GM15510 (cell line): Measurements from ENCODE around the gene IQGAP2.

Experiments used
- POLR2A ChIP-seq: IDR thresholded peaks from 3 replicates; pipeline ENCODE4 v1.6.1; 2011; ENCODE audit warnings: borderline replicate concordance; ENCODE audit not compliant: insufficient read length; ENCODE audit errors: extremely low read depth

The IQGAP2 gene

DNA sequence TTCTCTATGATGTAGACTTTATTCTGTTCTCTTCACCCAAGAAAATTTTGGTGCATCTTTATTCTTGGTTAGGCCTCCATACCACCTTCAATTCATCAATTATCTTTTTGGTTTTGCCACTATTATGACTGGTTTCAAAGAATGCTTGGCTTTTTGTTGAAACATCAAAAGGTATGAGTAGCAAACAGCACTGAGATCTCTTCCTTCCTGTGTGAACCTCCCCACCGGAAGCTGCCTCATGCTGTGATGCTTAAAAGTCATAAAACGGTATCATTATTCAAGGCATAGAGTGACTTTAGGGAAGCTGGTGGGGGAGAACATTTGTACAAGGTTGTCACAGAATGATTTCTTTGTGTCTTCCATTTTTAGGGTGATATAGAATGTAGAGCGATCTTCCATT lies 70.6 kb downstream of the IQGAP2 start:
- TF ChIP-seq POLR2A: no peak

DNA sequence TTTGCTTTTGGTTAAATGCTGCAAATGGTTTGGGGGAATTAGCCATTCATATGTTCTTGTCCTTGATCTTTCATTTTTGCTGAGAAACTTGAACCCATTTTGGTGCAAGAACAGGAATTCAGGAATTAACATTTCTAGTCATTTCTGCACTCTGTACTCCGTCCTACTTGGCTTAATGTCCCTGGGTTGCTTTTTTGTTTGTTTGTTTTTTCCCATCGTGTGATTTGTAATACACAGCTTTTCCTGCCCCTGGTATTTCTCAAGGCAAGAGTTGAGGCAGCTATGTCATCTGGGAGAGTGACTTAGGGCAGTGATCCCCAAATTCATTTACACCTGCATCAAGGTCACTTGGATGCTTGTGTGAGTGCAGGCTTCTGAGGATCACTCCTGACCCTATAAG lies 71.3 kb downstream of the IQGAP2 start:
- TF ChIP-seq POLR2A: no peak

DNA sequence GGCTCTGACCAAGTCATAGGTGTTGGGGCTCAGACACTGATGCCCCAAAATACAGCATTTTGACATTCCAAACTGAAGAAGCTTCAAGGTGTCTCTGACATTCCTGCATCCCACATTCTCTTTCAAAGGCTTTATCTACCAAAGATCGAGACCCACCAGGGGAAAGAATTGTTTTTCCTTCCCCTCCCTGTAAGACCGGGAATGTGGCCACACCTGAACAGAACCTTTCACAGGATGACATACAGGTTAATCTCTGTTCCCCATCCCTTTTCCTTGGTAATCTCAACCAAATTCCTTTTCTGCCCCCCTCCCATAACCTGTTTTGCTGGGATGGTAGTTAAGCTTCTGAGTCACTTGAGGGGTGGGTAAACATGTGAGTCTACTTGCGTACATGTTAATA lies 72.3 kb downstream of the IQGAP2 start:
- TF ChIP-seq POLR2A: no peak

DNA sequence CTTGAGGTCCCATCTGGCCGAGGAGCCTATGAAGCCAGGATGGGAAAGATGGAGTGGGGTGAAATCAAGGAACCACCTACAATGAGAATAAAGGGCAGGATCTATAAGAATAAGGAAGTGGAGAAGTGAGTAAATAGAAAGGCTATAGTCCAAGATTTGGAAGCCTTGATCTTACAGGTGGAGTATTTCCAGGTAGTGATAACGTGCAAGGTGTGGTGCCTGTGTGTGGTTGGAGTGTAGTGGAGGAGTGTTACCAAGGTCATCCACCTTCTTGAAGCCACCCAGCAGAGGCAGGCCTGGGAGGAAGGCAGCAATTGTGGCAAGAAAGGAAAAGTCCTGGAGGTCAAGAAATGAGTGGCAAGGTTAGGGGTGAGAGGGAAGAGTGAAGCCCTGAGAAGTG lies 72.9 kb downstream of the IQGAP2 start:
- no peak for TF ChIP-seq POLR2A

DNA sequence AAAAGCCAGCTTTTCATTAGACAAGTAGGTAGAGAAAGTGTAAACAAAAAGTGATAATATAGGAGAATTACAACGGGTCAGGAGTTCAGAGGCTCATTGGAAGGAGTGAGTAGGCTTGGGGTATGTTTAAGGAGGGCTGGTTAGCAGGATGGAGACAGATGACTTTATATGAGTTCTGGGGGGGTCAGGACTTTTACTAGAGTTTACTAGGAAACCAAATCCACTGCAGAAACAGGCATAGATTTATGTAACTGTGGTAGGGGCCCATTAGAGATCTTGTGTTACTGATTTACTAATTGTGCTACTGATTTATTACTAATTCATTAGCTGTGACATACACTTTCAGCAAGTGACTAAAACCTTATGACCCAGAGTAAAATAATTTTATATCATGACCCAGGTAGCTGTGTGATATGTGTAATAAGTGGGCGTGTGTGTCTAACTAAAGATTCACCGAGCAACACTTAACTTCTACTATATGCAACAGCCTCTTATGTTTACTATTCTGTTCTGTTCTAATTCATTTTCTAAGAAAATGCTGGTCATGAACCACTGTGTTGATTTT lies 73.5 kb downstream of the IQGAP2 start:
- no peak for TF ChIP-seq POLR2A

DNA sequence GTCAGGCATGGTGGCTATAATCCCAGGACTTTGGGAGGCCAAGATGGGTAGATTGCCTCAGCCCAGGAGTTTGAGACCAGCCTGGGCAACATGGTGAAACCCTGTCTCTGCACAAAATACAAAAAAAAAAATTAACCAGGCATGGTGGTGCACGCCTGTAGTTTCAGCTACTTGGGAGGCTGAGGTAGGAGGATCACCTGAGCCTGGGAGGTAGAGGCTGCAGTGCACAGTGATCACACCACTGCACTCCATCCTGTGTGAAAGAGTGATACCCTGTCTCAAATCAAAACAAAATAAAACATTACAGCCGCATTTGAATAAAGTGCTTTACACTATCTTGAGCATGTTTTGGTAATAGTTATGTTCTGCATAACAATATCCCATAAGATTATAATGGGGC lies 74.0 kb downstream of the IQGAP2 start:
- TF ChIP-seq POLR2A: no peak

DNA sequence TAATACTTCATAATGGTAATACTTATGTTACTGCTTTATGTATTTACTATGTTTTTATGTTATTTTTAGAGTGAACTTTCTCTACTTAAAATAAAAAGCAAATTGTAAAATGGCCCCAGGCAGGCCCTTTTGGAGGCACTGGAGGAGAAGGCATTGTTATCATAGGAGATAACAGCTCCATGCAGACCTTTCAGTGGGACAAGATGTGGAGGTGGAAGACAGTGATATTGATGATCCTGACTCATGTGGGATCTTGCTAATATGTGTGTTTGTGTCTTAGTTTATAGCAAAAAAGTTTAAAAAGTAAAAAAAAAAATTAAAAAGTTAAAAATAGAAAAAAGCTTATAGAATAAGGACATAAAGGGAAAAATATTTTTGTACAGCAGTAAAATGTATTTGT lies 74.5 kb downstream of the IQGAP2 start:
- no peak for TF ChIP-seq POLR2A

DNA sequence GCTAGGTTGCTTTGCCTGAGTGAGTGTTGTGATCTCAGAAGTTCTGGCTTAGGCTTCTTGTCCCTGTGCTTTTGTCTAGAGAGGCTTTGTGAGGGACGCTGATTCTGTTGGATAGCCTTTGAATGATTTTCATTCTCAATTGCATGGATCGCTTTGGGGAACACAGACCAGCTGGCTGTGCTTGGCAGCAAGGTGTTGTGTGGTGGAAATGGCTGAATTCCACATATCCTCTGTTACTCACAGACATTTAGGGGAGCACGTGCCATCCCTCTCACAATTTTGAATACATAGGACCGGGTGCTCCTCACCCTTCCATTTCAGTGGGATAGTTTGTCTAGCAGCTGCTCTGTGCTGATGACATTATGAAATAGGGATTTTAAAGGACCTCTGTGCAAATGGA lies 76.2 kb downstream of the IQGAP2 start:
- TF ChIP-seq POLR2A: no peak

DNA sequence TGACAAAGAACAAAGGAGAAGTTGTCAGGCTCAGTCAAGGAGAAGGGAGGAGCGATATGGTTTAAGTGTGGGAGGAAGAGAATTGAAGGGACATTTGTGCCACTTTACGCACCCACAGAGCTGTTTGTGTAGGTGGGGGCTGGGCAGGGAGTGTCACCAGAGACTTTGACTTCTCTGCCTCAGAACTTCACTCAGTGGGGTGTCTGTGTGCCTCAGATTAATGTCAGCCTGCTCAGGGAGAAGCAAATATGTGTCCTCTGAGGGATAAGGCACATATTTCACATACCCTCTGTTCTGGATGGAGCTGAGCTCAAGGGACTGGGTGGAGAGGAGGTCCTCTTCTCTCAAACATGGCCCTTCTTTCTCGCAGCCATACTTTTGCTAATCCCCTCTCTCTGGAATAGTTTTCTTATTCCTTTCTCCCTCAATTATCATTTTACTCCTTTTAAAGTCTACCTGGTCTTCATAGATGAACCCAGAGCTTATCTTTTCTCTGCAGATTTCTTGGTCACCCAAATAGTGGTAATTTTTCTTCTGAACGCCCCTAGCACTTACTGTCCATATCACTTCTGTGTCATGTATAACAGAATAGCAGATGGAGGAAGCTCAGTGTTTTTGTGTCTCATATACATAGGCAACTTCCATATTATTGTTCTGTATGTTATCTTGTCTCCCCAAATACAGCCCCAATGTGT lies 77.0 kb downstream of the IQGAP2 start:
- no peak for TF ChIP-seq POLR2A

DNA sequence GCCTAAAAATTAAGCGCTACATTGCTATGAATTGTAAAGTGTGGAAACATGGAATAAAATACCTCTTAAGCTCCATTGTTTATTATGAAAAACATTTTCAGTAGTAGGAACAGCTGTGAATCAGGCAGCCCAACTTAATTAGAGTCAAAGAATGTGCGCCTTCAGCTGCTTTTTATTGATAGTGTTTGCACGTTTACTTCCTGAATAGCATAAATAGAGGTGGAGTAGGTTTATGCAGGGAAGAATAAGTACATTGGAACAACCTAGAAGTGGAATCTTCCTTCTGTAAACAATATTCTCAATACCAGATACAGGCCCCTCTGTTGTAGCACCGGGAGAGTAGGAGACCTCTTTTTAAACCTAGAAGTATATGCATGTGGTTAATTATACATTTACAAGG lies 79.9 kb downstream of the IQGAP2 start:
- TF ChIP-seq POLR2A: no peak

DNA sequence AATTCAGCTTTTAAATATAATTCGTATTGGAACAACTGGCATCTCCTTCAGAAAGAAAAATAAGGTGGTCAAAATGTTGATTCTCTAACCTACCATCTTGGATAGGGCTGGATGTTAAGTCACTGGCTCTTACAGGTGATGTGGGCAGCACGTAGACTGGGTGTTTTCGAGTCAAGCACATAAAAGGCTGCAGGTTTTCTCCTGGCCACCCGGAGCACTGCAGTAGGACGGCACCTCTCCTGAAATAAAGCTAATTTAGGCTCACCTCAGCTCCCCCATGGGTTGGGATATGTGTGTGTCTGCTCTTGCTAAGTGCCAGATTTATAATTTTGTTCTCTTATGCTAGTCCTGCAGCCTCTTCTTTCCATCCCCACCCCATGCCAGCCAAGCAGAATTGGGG lies 80.3 kb downstream of the IQGAP2 start:
- TF ChIP-seq POLR2A: no peak

DNA sequence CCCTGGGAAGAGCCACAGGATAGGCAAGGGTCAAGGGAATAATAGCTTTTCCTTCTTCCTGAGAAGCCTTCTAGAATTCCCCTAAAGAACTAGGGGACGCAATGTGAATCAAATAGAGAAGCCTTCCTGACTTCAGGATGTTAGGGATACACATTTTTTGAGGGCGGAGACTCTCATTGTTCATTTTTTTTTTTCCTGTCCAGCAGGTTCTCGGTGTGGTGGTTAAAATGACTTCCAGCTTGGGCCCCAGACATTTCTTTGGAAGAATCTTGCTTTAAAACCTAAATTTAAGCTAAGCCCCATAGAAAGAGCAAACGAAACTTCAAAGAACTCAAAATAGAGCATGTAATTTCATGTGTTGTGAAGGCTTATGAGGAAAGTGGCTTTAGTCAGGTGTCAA lies 80.8 kb downstream of the IQGAP2 start:
- no peak for TF ChIP-seq POLR2A

DNA sequence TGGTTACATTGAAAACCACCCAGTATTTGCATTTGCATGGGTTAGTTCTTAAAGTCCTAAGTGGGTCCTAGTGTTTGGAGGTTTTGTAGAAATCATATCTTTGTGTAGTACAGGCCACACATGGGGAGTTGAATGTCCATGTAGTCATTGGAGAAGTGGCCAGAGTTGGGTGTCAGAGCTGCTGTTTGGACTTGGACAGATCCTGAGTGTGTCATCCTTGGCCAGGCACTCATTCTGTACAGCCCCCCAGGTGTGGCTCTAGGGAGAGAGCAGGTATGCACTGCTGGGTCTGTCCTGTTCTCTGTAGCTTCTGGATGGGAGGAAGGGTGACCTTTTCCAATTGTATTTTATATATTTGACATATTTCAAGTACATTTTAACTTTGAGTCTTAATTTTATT lies 82.4 kb downstream of the IQGAP2 start:
- no peak for TF ChIP-seq POLR2A

DNA sequence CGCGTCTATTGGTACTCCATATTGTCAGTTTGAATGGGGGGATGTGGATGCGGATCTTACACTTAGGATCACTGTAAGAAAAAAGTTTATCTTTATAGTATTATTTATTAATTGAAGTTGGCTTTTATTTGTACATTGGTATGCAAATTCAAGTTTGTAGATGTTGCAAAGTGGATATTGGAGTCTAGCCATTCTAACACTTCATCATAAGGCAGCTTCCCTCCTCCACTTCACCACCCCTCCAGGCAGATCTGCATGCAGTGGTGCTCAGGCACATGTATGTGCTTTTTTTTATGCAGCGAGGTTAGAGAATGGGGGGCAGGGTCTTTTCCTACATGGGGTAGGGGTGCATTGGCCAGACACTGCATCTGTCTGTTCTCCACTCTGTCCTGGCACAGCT lies 84.3 kb downstream of the IQGAP2 start:
- TF ChIP-seq POLR2A: no peak

DNA sequence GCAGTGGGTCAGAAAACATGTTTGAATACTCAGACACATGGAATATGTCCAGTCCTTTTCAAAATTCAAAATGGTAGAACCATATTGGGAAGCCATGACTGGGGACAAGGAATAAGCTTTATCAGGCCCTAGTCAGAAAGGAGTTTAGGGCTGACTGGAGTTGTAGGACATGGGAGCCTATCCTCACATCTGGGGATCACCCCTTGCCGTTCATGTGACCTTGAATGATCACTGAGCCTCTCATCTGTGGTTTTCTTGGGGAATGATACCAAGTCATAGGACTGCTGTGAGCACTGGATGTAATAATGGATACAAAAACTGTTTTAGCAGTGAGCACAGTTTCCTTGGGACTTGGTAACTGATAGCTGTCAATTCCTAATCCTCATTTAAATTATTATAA lies 84.7 kb downstream of the IQGAP2 start:
- no peak for TF ChIP-seq POLR2A

DNA sequence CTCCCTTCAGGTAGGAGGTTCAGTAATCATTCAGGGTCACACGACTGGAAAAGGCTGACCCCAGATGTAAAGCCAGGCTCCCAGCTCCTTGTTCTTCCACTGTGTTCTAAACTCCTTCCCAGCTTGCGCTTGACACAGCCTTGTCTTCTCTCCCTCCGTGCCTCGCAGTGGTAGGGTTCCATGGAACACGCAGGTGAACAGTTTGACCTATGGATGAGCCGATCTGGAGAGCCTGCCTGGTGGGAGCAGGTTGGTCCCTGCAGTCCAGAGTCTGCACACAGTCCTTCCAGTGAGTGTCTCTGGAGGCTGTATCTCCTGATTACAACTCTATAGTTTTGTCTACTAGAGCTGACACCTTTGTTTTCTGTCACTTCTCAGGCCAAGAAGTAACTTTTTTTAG lies 85.9 kb downstream of the IQGAP2 start:
- TF ChIP-seq POLR2A: no peak
